HG03575 (cell line): ENCODE measurements around the gene LRCH4.

Experiments
- ATAC-seq: cut with Tn5 transposase; IDR thresholded peaks from one replicate; pipeline ENCODE4 v1.9.1; 2021; ENCODE audit not compliant: unreplicated experiment, insufficient number of reproducible peaks, low FRiP score; ENCODE audit errors: extremely low read depth

Gene LRCH4

DNA sequence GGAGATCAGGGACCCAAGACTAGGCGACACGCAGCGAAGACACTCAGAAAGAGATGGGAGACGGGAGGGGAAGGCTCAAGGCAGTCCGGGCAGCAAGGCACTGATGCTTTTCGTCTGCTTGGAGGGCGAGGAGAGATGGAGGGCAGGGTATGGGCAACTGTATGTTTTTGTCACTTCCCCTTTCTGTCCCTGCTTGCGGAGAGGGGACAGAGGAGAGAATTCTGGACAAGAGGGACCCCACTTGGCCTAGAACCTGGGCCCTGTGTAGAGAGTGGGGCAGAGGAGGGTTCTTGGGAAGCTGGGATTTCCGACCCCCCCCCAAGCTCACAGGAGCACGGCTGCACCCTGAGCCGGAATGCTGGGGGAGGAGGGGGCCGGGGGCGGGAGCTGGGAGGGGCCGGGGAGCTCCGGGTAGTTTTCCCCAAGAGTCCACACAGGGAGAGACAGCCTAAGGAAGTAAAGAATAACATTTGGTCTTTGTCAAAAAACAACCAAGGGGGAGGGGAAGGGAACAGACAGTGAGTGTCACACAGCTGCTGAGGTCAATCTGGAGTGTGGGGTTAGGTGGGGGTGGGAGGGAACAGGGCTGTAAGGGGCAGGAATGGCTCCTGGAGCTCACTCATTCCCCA lies 1.8 kb downstream of the LRCH4 start:
- ATAC-seq: no peak

DNA sequence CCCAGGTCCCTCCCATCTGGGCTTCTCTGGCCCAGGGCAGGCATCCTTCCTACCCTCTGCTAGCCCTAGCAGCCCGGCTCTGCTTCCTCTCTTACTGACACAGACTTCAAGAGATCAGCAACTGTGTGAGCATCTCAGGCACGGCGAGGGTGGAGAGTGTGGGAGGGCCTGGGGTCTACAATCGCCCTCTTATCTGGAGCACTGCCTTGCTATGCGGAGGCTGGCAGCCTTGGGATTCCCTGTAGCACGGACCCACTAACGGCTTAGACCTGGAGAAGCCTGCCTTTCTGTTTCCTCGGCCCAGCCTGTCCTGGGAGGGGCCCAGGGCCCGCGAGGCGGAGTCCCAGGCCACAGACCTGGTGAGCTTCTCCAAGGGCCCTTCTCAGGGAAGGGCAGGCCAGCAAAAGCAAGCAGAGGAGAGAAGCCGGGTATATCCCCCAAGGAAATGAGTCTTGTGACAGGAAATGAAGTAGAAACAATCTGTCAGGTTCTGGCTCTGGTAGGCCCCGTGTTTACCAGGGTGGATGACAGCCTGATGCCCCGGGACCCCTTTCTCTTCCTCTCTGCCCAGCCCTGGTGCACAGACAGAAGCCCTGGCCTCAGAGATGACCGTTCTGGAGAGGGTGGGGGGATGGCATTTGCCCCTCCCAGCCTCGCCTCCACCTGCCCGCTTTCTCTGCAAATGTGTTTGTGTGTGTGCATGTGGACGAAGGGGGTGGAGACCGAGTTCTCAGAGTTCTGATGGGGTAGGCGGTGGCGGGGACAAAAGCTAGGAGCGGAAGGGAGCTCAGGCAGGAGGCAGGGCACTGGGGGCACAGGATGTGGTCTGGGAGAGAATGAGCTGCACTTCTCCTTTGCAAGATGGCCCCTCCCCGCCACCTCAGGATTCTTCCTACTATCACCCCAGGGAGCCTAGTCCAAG lies 2.5 kb downstream of the LRCH4 start:
- no peak for ATAC-seq

DNA sequence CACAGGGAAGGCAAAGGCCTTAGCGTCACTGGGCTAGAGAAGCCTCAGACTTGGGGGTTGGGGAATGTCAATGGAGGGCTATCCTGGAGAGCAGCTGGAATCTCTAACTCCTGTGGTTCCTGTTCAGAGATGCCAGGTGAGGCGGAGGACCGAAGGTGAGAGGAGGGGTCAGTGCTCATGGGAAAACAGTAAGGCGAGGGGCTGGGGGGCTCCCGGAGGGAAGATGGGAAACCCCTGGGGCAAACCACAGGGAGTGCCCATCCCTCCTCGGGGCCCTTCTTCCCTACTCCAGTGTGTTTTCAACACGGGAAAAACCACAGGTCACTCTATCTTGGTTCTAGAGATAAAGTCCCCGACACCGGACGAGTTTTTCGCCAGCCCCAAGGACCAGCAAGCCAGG lies 3.3 kb downstream of the LRCH4 start:
- no peak for ATAC-seq

DNA sequence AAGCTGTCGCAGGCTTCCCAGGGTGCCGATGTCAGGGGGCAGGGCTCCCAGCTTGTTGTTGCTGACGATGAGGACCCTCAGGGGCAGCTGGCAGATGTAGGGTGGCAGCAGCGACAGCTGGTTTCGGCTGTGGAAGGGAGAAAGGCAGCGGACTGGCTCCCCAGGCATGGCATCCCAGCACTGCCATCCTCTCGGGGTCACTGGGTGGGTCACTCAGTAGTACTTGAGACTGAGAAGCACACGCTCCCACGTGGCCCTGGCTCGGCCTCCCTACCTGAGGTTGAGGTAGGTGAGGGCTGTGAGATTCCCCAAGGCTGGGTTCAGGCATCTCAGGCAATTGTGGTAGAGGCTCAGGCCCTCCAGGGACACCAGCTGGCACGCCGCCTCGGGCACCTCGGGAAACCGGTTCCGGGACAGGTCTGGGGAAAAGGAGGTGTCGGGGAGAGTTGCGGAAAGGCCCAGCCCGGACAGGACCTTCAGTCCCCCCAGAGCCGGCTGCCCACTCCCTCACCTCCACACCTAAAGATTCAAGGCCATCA lies 3.8 kb downstream of the LRCH4 start:
- ATAC-seq: no peak

DNA sequence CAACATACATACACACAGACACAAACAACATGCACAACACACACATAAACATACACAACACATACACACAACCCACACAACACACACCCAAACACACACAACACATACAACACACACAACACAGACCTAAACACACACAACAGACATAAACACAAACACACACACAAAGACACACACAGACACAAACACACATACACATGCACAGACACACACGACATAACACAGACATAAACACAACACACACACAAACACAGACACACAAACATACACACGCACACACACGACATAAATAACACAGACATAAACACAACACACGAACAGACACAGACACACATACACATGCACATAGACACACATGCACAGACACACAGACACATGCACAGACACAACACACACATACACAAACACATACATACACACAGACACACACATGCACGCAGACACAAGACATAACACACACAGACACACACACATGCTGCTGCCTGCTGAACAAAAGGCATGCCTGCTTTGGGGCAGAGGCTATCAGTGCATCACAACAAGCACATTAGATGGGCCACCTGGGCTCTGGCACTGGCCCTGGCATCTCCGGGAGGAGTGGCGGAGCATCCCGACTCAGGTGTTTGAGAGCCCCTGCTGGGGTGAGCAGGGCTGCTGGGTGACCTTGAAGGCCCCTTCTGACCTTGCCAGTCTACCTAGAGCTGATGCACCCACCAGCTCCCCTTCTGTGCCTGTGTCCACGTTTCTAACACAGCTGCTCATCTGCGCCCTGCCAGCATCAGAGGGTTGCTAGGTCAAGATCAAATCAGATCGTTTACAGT lies 5.3 kb downstream of the LRCH4 start:
- no peak for ATAC-seq

DNA sequence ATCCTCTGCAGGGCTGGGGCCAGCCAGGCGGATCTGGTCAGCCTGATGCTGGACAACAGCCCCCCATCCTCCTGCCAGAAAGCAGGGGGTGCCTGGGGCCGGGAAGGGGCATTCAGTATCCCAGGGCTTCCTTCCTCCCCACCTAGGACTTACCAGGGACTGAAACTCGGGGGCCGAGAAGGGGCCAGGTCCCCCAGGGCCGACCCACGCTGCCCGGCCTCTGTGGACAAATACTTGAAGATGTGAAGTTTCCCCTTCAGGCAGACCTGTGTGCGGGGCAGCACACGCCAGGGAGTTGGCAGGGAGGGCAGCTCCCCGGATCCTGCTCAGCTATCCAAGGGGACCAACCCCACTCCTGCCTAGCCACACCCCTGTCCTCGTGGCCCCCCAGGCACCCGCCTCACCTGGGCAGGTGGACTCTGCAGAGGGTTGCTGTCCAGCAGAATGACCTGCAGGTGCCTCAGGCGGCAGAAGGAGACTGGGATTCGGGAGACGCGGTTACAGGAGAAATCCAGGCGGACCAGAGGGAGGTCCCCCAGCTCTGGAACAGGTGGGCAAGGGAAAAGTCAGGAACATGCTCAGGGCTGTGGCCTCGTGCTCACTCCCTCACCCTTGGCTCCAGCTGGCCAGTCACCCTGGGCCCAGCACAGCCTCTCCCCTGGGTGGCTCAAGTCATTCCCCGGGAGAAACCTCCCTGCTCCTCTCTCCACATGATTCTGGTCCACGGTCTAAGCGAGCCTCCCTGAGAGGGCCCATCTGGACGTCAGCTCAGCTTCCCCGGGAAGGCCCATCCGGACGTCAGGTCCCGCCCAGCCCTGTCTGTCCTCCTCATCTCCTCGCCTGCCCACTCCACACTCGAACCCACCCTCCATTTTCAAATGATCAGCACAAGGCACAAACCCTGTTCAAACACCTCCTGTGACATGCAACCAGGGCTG lies 7.4 kb downstream of the LRCH4 start:
- no peak for ATAC-seq

DNA sequence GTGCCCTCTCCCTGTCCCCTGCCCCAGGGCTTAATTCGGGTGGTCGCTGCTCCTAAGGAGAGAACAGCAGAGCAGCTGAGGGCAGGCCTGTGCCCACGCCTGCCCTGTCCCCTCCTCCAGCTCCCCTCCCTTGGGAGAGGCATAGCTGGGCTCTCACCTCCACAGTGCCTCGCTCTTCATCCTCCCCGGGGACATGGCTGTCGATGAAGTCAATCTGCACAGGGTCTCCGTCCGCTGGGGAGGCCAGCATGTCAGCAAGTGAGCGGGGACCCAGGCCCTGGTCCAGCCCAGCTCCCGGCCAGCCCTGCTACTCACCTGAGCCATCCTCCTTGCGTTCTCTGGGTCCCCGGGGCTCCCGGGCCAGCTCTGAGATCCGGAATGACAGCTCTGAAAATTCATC lies 8.4 kb downstream of the LRCH4 start:
- no peak for ATAC-seq

DNA sequence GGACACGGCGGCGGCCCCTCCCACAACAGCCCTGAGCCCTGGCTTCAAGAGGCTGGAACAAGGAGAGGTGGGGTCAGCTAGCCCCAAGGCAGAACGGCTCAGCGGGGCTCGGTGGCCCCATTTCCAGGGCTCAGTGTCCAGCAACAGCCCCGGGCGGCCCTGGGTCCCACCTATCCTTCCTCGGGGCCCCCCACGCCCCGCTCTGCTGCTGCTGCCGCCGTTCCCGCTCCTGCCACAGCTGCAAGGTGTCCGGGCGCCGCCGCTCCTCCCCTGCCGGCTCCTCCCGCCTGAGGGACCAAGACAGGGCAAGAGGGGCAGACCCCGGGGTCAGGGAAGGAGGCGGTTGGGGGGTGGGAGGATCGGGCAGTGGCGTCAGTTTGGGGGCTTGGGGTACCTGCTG lies 8.8 kb downstream of the LRCH4 start:
- no peak for ATAC-seq

DNA sequence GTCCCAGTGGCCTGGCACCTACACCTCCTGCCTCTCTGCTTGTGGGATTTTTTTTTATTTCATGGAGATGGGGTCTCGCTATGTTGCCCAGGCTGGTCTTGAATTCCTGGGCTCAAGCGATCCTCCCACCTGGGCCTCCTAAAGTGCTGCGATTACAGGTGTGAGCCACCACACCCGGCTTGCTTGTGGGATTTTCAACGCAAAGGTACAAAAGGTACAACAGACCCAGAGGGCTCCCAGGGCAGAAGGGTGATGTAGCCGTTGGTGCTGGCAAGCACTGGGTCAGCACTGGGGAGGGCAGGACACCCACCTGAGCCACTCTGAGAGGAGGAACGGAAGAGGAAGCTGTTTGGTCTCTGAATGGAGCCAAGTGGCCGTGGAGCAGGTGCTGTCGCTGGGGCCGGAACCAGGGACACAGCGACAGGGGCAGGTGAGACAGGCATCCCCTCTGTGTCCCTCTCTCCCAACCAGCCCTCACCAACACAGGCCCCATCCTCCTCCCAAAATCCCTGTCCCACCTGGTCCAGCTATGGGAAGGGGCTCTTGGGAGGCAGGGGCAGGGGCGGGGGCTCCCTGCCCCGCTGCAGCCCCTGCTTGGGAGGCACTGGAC lies 9.4 kb downstream of the LRCH4 start:
- no peak for ATAC-seq

DNA sequence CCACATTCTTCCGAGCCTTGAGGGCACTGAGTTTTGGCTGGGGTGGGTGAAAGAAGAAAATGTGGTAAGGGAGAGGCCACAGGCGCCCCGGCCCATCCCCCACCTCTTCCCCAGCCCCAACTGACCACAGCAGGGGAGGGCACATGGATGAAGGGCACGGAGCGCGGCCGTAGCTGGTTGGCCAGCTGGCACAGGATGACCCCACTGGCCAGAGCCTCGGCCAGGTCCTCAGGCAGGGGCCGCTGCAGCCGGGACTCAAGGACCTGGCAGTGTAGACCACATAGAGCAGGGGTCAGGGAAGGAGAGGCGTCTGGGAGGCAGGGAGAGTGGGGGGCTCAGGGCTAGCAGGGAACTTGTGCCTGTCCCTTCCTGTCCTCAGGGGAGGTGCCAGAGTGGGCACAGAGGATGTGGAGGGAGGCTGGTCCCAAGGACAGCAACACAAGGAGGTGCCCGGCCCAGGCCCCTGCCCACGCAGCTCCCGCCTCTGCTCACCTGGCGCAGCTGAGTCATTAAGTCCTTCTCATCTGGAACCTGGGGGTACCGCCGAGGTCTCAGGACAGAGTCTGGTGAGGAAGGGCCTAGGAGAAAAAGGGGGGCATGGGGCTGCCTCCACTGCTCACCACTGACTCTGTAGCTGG lies 10.1 kb downstream of the LRCH4 start:
- no peak for ATAC-seq

DNA sequence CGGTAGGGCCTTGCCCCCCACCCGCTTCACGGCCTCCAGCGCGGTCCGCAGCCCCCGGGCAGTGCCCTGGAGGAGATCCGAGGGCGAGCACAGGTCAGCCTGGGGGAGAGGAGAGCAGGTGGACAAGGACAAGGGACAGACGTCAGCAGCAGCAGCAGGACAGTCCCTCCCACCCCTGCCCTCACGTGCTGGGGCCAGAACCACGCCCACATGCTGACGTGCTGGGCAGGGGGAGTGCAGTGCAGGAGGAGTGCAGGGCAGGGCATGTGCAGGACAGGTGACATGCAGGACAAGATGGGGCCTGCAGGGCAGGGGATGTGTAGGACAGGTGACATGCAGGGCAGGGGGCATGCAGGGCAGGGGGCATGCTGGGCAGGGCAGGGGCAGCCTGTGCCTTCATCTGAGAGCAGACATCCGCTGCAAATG lies 10.7 kb downstream of the LRCH4 start:
- no peak for ATAC-seq

DNA sequence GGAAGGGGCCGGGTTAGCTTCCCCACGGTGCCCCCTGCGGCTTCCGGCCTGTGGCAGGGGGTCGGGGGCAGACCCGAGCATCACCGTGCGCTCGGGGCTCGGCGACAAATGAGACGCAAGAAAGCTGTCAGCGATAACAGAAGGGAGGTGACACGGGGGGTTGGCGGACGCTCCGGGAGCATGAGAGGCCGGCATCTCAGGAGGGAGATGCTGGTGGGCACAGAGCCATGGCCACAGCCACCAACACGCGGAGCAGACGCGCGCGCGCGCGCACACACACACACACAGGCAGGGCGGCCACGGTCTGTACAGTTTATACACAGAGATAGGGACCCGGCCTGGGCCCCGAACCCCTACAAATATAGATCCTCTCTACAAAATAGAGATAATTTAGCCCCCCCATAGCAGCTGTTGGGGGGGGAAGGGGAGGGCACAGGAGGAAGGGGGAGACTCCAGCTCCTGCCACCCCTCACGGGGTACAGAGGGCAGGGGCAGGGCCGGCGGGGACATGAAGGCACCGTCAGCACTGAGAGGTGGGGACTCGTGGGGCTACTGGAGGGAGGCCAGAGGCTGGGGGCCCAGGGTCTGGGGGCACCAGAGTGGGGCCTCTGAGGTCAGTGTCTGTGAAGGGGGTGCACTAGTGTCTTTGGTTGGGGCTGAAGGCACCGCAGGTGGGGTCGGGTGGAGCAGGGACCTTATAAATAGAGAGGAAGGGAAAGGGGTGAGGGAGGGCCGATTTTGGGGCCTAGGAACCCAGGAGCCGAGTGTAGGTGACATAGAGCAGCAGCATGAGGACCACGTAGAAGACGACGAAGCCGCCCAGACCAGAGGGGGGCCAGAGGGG lies 11.3 kb downstream of the LRCH4 start:
- no peak for ATAC-seq

DNA sequence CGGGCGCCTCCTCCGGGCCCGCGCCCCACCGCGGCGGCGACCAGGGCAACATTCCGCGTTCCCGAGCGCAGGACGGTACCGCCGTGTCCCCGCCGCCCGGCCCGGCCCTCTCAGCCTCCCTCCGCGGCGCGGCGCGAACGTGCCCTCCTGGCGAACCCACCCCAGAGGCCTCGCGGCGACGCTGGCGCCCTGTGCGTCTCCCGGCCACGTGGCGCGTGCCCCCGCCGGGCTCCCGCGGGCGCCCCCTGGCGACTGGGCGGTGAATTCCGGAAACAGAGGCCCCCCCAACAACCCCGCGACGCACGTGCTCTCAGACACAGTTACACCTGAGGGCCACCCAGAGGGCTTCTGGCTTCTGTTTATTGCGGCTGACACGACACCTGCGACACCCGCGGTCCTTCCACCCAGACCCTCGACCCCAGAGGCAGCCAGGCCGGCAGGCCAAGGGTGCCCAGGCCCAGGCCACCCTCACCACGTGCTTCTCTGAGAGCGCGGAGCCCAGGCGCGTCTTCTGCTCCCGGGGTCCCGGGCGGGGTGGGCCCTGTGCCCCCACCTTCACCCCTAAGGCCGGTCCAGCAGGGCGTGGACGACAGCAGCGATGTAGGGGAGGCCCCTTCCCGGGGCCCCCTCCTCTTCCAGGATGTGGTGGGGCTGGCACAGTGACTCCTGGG lies 12.1 kb downstream of the LRCH4 start, which contains the start of gene SAP25:
SAP25 (minus strand) TSS at position 210 of the 671 bp plus-strand sequence; CDS start at position 52, 158 bp downstream.
- no peak for ATAC-seq

DNA sequence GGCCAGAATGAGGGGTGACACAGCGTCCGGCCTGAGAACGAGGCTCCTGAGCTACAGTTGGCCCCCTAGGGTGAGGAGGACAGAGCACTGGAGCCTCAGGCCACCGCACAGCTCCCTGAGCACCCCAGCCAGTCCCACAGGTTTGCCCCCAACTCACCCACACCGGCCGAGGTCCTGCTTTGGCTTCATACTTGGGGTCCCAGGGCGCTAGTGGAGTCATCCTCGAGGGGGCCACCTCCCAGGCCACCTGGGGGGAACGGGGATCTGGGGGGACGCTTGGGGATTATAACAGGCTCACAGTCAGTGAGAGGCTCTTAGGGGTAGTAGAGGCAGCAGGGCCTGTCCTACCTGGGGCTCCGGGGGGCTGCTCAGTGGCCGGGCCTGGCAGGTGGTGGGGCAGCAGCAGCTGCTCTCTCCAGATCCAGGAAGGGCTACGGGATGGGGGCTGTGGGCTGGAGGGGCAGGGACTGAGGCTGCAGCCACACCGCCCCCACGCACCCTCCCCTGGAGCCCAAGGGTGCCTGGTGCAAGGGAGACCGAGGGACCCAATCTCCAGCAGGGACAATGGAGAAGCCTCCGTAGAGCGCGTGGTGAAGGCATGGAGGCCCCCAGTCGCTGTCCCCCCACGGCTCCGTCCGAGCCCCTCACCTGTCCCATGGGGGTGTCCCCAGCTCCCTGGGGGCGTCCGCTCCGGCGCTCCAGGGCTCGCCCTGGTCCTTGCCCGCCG lies 12.8 kb downstream of the LRCH4 start:
- no peak for ATAC-seq

DNA sequence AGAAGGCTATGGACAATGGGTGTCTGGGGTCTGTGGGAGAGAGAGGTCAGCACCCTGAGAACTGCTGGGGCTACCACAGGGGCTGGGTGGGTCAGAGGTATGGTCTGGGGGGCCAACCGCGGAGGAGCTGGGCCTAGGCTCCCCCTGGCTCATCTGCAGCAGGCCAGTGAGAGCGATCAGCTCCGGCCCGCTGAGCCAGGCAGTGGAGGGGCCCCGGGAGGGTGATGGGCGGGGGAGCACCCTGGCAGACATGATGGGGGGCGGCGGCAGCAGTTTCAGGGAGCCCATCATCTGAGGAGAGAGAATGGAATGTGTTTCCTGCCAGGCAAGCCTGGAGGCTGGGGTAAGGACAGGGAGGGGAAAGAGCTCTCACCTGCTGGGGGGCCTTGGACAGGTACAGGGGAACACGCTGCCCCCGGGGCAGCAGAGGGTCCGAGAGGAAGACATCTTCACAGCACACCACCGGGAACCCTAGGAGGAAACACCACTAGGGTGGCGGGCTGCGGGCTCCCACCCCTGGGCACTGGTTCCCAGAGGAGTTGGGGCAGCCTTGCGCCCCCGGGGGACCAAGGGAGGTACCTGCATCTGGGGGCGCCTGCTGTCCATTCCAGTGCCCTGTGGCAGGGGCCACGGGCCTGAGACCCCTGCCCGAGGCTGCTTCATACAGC lies 13.5 kb downstream of the LRCH4 start:
- no peak for ATAC-seq
